ENCODE results near the gene FGD3.

DNA sequence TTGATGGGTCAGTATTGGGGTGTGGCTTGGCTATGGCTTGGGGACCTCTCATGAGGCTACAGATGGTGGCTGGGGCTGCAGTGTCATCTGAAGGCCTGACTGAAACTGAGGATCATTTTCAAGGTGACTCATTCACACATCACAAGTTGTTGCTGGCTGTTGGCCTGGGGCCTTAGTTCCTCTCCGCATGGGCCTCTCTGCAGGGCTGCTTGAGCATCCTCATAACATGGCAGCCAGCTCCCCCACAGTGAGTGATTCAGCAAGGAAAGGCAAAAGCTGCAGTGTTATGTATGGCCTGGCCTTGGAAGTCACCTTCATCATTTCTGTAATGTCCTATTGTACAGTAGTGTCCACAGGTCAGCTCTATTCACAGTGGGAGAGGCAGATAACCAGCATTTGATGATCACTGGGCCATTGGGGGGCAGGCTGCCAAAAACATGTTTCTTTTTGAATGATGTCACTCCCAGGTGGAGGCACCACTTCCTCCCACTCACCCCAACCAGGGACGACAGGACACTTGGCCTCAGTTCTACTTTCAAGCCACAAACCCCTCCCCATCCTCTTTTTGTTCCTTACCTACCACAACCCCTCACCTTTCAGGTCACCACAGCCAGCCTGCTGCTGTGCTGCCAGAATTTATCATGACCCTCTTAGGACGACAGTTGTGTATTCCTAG is 14.4 kb downstream of the FGD3 start:
- no peak for TF ChIP-seq EZH2 (IDR thresholded peaks at IDR 0.05; ENCODE audit: borderline replicate concordance)
- TF ChIP-seq, protein P1, sequence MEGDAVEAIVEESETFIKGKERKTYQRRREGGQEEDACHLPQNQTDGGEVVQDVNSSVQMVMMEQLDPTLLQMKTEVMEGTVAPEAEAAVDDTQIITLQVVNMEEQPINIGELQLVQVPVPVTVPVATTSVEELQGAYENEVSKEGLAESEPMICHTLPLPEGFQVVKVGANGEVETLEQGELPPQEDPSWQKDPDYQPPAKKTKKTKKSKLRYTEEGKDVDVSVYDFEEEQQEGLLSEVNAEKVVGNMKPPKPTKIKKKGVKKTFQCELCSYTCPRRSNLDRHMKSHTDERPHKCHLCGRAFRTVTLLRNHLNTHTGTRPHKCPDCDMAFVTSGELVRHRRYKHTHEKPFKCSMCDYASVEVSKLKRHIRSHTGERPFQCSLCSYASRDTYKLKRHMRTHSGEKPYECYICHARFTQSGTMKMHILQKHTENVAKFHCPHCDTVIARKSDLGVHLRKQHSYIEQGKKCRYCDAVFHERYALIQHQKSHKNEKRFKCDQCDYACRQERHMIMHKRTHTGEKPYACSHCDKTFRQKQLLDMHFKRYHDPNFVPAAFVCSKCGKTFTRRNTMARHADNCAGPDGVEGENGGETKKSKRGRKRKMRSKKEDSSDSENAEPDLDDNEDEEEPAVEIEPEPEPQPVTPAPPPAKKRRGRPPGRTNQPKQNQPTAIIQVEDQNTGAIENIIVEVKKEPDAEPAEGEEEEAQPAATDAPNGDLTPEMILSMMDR (IDR thresholded peaks at IDR 0.05; ENCODE audit: poor library complexity), result no peak
